Mucosa of descending colon (tissue), 3 donors: ENCODE results near the gene COG5. TPM values are rescaled to one million over a fixed set of nuclear protein-coding genes. Genes with fewer than 3 reads are reported as not detected.
"Not testable (repeated sequence)": the region's sequence is repeated elsewhere in the genome, so short reads cannot be mapped to it uniquely, and the experiment has no call there.

Experiments
- ATAC-seq: fragments of 200-7000 bp; cut with Tn5 transposase; one replicate; pipeline ENCODE4 v1.9.1; 2020; ENCODE audit warnings: mild to moderate bottlenecking, moderate library complexity
- DNase-seq, 3 donors: peaks; one replicate each; pipeline ENCODE4 v3.0.0-alpha.2; 2020
- H3K36me3 ChIP-seq: fragments of 200-600 bp; one replicate; pipeline ENCODE4 v1.8.0; 2021; ENCODE audit warnings: low read depth, mild to moderate bottlenecking
- H3K4me1 ChIP-seq: fragments of 200-600 bp; one replicate; pipeline ENCODE4 v1.8.0; 2021; ENCODE audit warnings: low read depth, mild to moderate bottlenecking
- H3K4me3 ChIP-seq: fragments of 200-600 bp; one replicate; pipeline ENCODE4 v1.8.0; 2021; ENCODE audit warnings: mild to moderate bottlenecking
- H3K9me3 ChIP-seq: fragments of 200-600 bp; one replicate; pipeline ENCODE4 v1.8.0; 2021; ENCODE audit warnings: mild to moderate bottlenecking
- intact Hi-C, 2 donors: fragments of 100-400 bp; cut with DNase I in 1 of 2; cut with micrococcal nuclease in 1 of 2; formaldehyde crosslinking; loops; one replicate each; pipeline versions ENCODE4 v1.11.0 to v1.11.1; 2022; cut with DNase I, micrococcal nuclease
- total RNA-seq, 3 donors: library from RNA; stranded (reverse); fragmentation: NEBNext Ultra II Directional in 2 of 3; extraction: Animal tissue kit (Norgen Biotek cat#: 25700) in 2 of 3; gene quantifications; one replicate each; pipeline versions ENCODE4 v1.2.1 to v1.2.4, GENCODE V29; 2021 to 2023
- TF ChIP-seq, protein P1 (sequence below): fragments of 200-600 bp; IDR thresholded peaks from one replicate; pipeline ENCODE4 v1.8.0; 2022; ENCODE audit warnings: antibody characterized with exemption, mild to moderate bottlenecking
- donor health status: DM: no; HTN: no; CAD: no; lungs with moderate emphysema.
- donor health status: DM: no; HTN: no; CAD: no.
- donor health status: DM: no; HTN: yes; CAD: no.

The COG5 gene
- total RNA-seq, 3 donors from 2014 or later = 46.8 to 56.4 (median 47.7) TPM

DNA sequence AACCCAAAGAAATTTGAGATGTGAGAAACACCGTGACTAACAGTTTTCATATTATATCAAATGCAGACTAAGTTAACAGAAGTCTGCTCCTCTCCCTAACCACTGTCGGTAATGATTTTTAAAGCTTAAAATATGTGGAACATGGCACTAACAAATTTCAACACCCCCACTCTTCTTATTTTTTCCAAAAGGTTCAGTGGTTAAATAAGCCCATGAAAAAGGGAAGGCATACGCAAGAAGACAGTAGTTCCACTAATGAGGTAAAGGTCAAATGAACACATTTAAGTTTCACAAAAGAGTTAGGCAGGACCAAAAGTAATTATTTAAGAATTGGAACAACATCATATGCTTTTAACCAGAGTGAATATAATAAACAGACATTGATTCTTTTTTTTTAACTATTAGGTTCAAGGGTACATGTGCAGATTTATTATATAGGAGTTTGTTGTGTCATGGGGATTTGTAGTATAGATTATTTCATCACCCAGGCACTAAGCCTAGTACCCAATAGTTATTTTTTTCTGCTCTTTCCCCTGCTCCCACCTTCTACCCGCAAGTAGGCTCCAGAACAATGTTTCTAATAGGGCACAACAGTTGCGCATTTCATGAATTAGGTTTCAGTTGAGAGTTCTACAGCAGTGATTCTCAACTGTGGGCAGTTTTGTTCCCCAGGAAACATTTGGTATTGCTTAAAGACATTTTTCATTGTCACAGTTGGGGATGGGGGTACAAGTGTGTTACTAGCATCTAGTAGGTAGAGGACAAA is 315.0 kb downstream of the COG5 start:
- TF ChIP-seq, protein P1, sequence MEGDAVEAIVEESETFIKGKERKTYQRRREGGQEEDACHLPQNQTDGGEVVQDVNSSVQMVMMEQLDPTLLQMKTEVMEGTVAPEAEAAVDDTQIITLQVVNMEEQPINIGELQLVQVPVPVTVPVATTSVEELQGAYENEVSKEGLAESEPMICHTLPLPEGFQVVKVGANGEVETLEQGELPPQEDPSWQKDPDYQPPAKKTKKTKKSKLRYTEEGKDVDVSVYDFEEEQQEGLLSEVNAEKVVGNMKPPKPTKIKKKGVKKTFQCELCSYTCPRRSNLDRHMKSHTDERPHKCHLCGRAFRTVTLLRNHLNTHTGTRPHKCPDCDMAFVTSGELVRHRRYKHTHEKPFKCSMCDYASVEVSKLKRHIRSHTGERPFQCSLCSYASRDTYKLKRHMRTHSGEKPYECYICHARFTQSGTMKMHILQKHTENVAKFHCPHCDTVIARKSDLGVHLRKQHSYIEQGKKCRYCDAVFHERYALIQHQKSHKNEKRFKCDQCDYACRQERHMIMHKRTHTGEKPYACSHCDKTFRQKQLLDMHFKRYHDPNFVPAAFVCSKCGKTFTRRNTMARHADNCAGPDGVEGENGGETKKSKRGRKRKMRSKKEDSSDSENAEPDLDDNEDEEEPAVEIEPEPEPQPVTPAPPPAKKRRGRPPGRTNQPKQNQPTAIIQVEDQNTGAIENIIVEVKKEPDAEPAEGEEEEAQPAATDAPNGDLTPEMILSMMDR = no peak
- intact Hi-C loops = no loop called here
- Histone ChIP-seq H3K9me3 (peaks cover 3% of the 10 kb centered on the region), H3K4me3 (no peak overlapping the region), H3K4me1 (no peaks in the 10 kb centered on the region), H3K36me3 (no peaks in the 10 kb centered on the region)
- DNase-seq (no peak), ATAC-seq (no peak)

GRCh38 chr7:107246836-107247235 is 316.9 kb downstream of the COG5 start:
- DNase-seq, intact Hi-C loops, H3K9me3 ChIP-seq, H3K36me3 ChIP-seq, ATAC-seq, H3K4me3 ChIP-seq, H3K4me1 ChIP-seq: not testable (repeated sequence)

DNA sequence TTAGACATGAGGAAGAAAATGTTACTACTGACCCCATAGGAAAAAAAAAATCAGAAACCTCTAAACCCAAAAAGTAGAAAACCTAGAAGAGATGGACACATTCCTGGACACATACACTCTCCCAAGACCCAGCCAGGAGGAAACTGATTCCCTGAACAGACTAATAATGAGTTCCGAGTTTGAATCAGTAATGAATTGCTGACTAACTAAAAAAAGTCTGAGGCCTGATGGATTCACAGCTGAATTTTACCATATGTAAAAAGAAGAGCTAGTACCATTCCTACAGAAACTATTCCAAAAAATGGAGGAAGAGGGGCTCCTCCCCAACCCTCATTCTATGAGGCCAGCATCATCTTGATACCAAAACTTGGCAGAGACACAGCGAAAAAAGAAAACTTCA is 319.1 kb downstream of the COG5 start:
- TF ChIP-seq, protein P1 = no peak

GRCh38 chr7:107242267-107242666 is 321.5 kb downstream of the COG5 start:
- ATAC-seq (no peak), DNase-seq (no peak)
- intact Hi-C loops = no loop called here
- H3K36me3 ChIP-seq = no peaks in the 10 kb centered on the region
- no peaks in the 10 kb centered on the region for H3K4me1 ChIP-seq
- no peak overlapping the region for H3K4me3 ChIP-seq
- H3K9me3 ChIP-seq = peaks cover 3% of the 10 kb centered on the region
- TF ChIP-seq, protein P1 = no peak

More for the DNA sequence above, 319.1 kb downstream of the COG5 start:
- Histone ChIP-seq H3K9me3 (peaks cover 3% of the 10 kb centered on the region), H3K4me3 (no peak overlapping the region), H3K36me3 (no peaks in the 10 kb centered on the region), H3K4me1 (no peaks in the 10 kb centered on the region)
- ATAC-seq (no peak), DNase-seq (no peak)
- intact Hi-C loops = no loop called here

- intact Hi-C loops = no loop called here
Observed at GRCh38 chr7:107237451-107237850, 326.3 kb downstream of the COG5 start.

GRCh38 chr7:107236862-107237261 is 326.9 kb downstream of the COG5 start:
- no peaks in the 10 kb centered on the region for H3K4me1 ChIP-seq
- TF ChIP-seq, protein P1 = no peak
- no peak overlapping the region for H3K4me3 ChIP-seq
- intact Hi-C loops = no loop called here
- no peaks in the 10 kb centered on the region for H3K9me3 ChIP-seq
- no peaks in the 10 kb centered on the region for H3K36me3 ChIP-seq
- no peak for DNase-seq
- no peak for ATAC-seq

More at GRCh38 chr7:107237451-107237850, 326.3 kb downstream of the COG5 start:
- H3K4me1 ChIP-seq = no peaks in the 10 kb centered on the region
- ATAC-seq (no peak), DNase-seq (no peak)
- TF ChIP-seq, protein P1 = no peak
- H3K36me3 ChIP-seq = no peaks in the 10 kb centered on the region
- no peak overlapping the region for H3K4me3 ChIP-seq
- no peaks in the 10 kb centered on the region for H3K9me3 ChIP-seq
